Neural cell (in vitro differentiated cells): ENCODE results near the gene ATAD1. TPM values are rescaled to one million over a fixed set of nuclear protein-coding genes. Genes with fewer than 3 reads are reported as not detected.
"Not testable (repeated sequence)": the region's sequence is repeated elsewhere in the genome, so short reads cannot be mapped to it uniquely, and the experiment has no call there.

Source experiments
- H2AFZ ChIP-seq: fragments of 200-600, 300-800 bp; sonication (generic), shearing (Covaris generic); 2 replicates; pipeline ENCODE4 v1.6.0; 2014; ENCODE audit warnings: low read depth, mild to moderate bottlenecking, antibody characterized with exemption, low read length, moderate library complexity
- H3F3A ChIP-seq: fragments of 200-600 bp; shearing (Covaris generic); 2 replicates; pipeline ENCODE4 v1.6.1; 2016; ENCODE audit warnings: mild to moderate bottlenecking, moderate library complexity, mixed read lengths, antibody characterized with exemption, low read length; ENCODE audit not compliant: insufficient read depth, poor library complexity, severe bottlenecking
- H3K27ac ChIP-seq: fragments of 200-600, 300-800 bp; sonication (generic), shearing (Covaris generic); 2 replicates; pipeline ENCODE4 v1.5.1; 2014; ENCODE audit warnings: mild to moderate bottlenecking, low read length, moderate library complexity
- H3K27me3 ChIP-seq: fragments of 300-800, 200-600 bp; sonication (generic), shearing (Covaris generic); 2 replicates; pipeline ENCODE4 v1.6.0; 2014; ENCODE audit warnings: mild to moderate bottlenecking, low read depth, low read length, moderate library complexity; ENCODE audit not compliant: insufficient read depth
- H3K36me3 ChIP-seq: fragments of 300-800, 200-600 bp; sonication (generic), shearing (Covaris generic); 2 replicates; pipeline ENCODE4 v1.5.1; 2014; ENCODE audit warnings: mild to moderate bottlenecking, antibody characterized with exemption, low read length, moderate library complexity; ENCODE audit not compliant: insufficient read depth
- H3K4me2 ChIP-seq: fragments of 300-800, 200-600 bp; sonication (generic), shearing (Covaris generic); 2 replicates; pipeline ENCODE4 v1.6.0; 2014; ENCODE audit warnings: mild to moderate bottlenecking, low read length
- H3K4me3 ChIP-seq: fragments of 300-800, 200-600 bp; sonication (generic), shearing (Covaris generic); 2 replicates; pipeline ENCODE4 v1.5.1; 2014; ENCODE audit warnings: mild to moderate bottlenecking, low read length, moderate library complexity
- H3K79me2 ChIP-seq: fragments of 200-600 bp; shearing (Covaris generic); replicated peaks from 2 replicates; pipeline ENCODE4 v1.6.0; 2014; ENCODE audit warnings: mild to moderate bottlenecking, low read length, moderate library complexity; ENCODE audit not compliant: insufficient read depth
- H3K9ac ChIP-seq: fragments of 300-800, 200-600 bp; sonication (generic), shearing (Covaris generic); 2 replicates; pipeline ENCODE4 v1.6.1; 2016; ENCODE audit warnings: mild to moderate bottlenecking, low read length, mixed read lengths
- H3K9me2 ChIP-seq: fragments of 200-600 bp; shearing (Covaris generic); 2 replicates; pipeline ENCODE4 v1.6.1; 2016; ENCODE audit warnings: mild to moderate bottlenecking, low read length, mixed read lengths; ENCODE audit not compliant: insufficient read depth
- H3K9me3 ChIP-seq: fragments of 200-600, 300-800 bp; sonication (generic), shearing (Covaris generic); 2 replicates; pipeline ENCODE4 v1.6.1; 2016; ENCODE audit warnings: mild to moderate bottlenecking, mixed run types, low read length, moderate library complexity, mixed read lengths
- H4K20me1 ChIP-seq: fragments of 200-600 bp; shearing (Covaris generic); 2 replicates; pipeline ENCODE4 v1.6.1; 2016; ENCODE audit warnings: mild to moderate bottlenecking, mixed run types; ENCODE audit not compliant: insufficient read depth
- EP300 ChIP-seq: fragments of 450-650 bp; conservative IDR thresholded peaks from 2 replicates; pipeline ENCODE4 v1.6.1; 2014; ENCODE audit warnings: antibody characterized with exemption, mild to moderate bottlenecking, moderate library complexity; ENCODE audit not compliant: poor library complexity, severe bottlenecking
- EZH2 ChIP-seq: fragments of 200-600, 300-800 bp; shearing (Covaris generic), sonication (generic); IDR thresholded peaks from 2 replicates; pipeline ENCODE4 v1.6.1; 2014; ENCODE audit warnings: antibody characterized with exemption, low read length, borderline replicate concordance, mild to moderate bottlenecking; ENCODE audit not compliant: insufficient read depth, poor library complexity, severe bottlenecking
- MXI1 ChIP-seq: fragments of 450-650 bp; conservative IDR thresholded peaks from 2 replicates; pipeline ENCODE4 v1.6.1; 2014; ENCODE audit warnings: antibody characterized with exemption, mild to moderate bottlenecking; ENCODE audit not compliant: poor library complexity, severe bottlenecking
- POLR2AphosphoS5 ChIP-seq: IDR thresholded peaks from 2 replicates; pipeline ENCODE4 v1.6.1; 2012
- RAD21 ChIP-seq: fragments of 450-650 bp; conservative IDR thresholded peaks from 2 replicates; pipeline ENCODE4 v1.6.1; 2014; ENCODE audit warnings: antibody characterized with exemption, mild to moderate bottlenecking, moderate library complexity
- REST ChIP-seq: IDR thresholded peaks from 2 replicates; pipeline ENCODE4 v1.6.1; 2012; ENCODE audit warnings: borderline replicate concordance
- SMC3 ChIP-seq: fragments of 450-650 bp; conservative IDR thresholded peaks from 2 replicates; pipeline ENCODE4 v1.6.1; 2014; ENCODE audit warnings: antibody characterized with exemption, mild to moderate bottlenecking, moderate library complexity; ENCODE audit not compliant: poor library complexity
- TAF1 ChIP-seq: IDR thresholded peaks from 2 replicates; pipeline ENCODE4 v1.6.1; 2012; ENCODE audit warnings: low read depth
- polyA plus RNA-seq: library from polyadenylated mRNA; depleted of rRNA; stranded (reverse); fragments of >200 nt; gene quantifications from 2 replicates; pipeline ENCODE4 v1.2.3, GENCODE V29; 2014
- TF ChIP-seq, protein P1 (sequence below): fragments of 450-650 bp; IDR thresholded peaks from 2 replicates; pipeline ENCODE4 v1.5.1; 2014; ENCODE audit warnings: antibody characterized with exemption, mild to moderate bottlenecking, moderate library complexity; ENCODE audit not compliant: poor library complexity, severe bottlenecking

Gene ATAD1
- polyA plus RNA-seq, 1 donor from 2014 or later: 165 TPM

GRCh38 chr10:87803831-87804230 lies 14.2 kb downstream of the ATAD1 start:
- Histone ChIP-seq H3K27ac (no peak overlapping the region), H2AFZ (no peak overlapping the region), H3K4me3 (no peak overlapping the region), H3K4me2 (no peak overlapping the region), H3F3A (no peaks in the 10 kb centered on the region), H3K9me2 (no peaks in the 10 kb centered on the region), H3K27me3 (no peaks in the 10 kb centered on the region), H3K79me2 (no peaks in the 10 kb centered on the region), H3K36me3 (peaks cover 3% of the 10 kb centered on the region), H4K20me1 (no peaks in the 10 kb centered on the region), H3K9ac (no peak overlapping the region), H3K9me3 (no peaks in the 10 kb centered on the region)
- no peak for TF ChIP-seq EP300
- no peak for TF ChIP-seq REST
- no peak for TF ChIP-seq RAD21
- TF ChIP-seq, protein P1, sequence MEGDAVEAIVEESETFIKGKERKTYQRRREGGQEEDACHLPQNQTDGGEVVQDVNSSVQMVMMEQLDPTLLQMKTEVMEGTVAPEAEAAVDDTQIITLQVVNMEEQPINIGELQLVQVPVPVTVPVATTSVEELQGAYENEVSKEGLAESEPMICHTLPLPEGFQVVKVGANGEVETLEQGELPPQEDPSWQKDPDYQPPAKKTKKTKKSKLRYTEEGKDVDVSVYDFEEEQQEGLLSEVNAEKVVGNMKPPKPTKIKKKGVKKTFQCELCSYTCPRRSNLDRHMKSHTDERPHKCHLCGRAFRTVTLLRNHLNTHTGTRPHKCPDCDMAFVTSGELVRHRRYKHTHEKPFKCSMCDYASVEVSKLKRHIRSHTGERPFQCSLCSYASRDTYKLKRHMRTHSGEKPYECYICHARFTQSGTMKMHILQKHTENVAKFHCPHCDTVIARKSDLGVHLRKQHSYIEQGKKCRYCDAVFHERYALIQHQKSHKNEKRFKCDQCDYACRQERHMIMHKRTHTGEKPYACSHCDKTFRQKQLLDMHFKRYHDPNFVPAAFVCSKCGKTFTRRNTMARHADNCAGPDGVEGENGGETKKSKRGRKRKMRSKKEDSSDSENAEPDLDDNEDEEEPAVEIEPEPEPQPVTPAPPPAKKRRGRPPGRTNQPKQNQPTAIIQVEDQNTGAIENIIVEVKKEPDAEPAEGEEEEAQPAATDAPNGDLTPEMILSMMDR: no peak
- no peak for TF ChIP-seq SMC3
- no peak for TF ChIP-seq TAF1
- no peak for TF ChIP-seq POLR2AphosphoS5
- no peak for TF ChIP-seq MXI1
- TF ChIP-seq EZH2: no peak

- Histone ChIP-seq H3K4me3 (no peak overlapping the region), H3K9ac (no peak overlapping the region), H2AFZ (no peak overlapping the region), H3K27ac (no peak overlapping the region), H3K4me2 (no peak overlapping the region), H3K9me2 (no peaks in the 10 kb centered on the region), H3K79me2 (peaks cover 2% of the 10 kb centered on the region), H3F3A (no peaks in the 10 kb centered on the region), H3K36me3 (peaks cover 3% of the 10 kb centered on the region), H3K9me3 (no peaks in the 10 kb centered on the region), H4K20me1 (no peaks in the 10 kb centered on the region), H3K27me3 (no peaks in the 10 kb centered on the region)
- TF ChIP-seq, protein P1: no peak
- TF ChIP-seq TAF1 (no peak), EZH2 (no peak), POLR2AphosphoS5 (no peak), EP300 (no peak)
Measured at GRCh38 chr10:87803328-87803727, 14.7 kb downstream of the ATAD1 start.

DNA sequence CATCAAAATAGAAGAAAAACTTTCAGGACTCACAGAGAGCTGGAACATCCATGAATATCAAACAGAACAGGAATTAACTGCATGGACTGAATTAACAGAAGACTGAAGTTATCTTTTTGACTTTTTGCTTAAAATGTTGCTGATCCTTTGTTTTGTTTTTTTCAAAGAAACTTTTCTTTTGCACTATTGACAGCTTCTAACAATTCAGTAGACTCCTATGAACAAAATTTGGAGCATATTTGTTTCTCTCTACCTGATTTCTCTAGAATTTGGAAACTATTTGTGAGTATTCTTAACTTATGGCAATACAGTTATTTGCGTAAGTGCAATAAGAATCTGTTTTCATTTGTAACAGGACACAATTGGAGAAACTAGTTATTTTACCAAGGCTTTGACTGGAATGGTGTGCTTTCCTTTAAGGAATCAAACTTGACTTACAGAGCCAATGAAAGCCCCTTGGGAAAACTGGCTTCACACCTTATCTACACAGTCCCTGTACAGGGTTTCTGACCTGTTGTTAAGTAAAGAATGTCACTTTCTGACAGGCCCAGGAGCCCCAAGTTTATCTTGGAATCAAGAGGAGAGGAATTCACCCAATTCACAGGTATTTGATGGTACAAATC lies 16.1 kb downstream of the ATAD1 start:
- not testable (repeated sequence) for H3K9me2 ChIP-seq, H3K9me3 ChIP-seq, H3K36me3 ChIP-seq, H3K4me3 ChIP-seq, H3K4me2 ChIP-seq, H2AFZ ChIP-seq, H3K27ac ChIP-seq, H3K79me2 ChIP-seq, H3K27me3 ChIP-seq, H3F3A ChIP-seq, H4K20me1 ChIP-seq, H3K9ac ChIP-seq
